Progenitor cell of endocrine pancreas (in vitro differentiated cells): Measurements from ENCODE around the gene STK38. TPM values are rescaled to one million over a fixed set of nuclear protein-coding genes. Genes with fewer than 3 reads are reported as not detected.

ENCODE experiments used
- DNase-seq: peaks from one replicate; pipeline ENCODE4 v3.0.0; 2021; ENCODE audit warnings: low spot score; ENCODE audit not compliant: unreplicated experiment
- H3K27ac Mint-ChIP-seq: 2 replicates; pipeline ENCODE4 v1.8.0; 2021; ENCODE audit warnings: mild to moderate bottlenecking, moderate library complexity, mixed read lengths
- H3K27me3 Mint-ChIP-seq: 2 replicates; pipeline ENCODE4 v1.8.0; 2021; ENCODE audit warnings: mixed read lengths
- H3K36me3 Mint-ChIP-seq: 2 replicates; pipeline ENCODE4 v1.8.0; 2022; ENCODE audit warnings: mixed read lengths; ENCODE audit not compliant: insufficient read depth
- H3K4me1 Mint-ChIP-seq: 2 replicates; pipeline ENCODE4 v1.8.0; 2021; ENCODE audit warnings: low read depth, mixed read lengths
- H3K4me3 Mint-ChIP-seq: 2 replicates; pipeline ENCODE4 v1.8.0; 2021; ENCODE audit warnings: low read depth, mild to moderate bottlenecking, moderate library complexity, mixed read lengths
- H3K9me3 Mint-ChIP-seq: 2 replicates; pipeline ENCODE4 v1.8.0; 2021; ENCODE audit warnings: low read depth, mixed read lengths
- total RNA-seq: library from RNA; stranded (reverse); gene quantifications from 2 replicates; pipeline ENCODE4 v1.2.1, GENCODE V29; 2021
- TF ChIP-seq, protein P1 (sequence below): fragments of 200-600 bp; sonication (generic); IDR thresholded peaks from one replicate; pipeline ENCODE4 v1.5.0; 2021; ENCODE audit warnings: antibody characterized with exemption, mild to moderate bottlenecking; ENCODE audit not compliant: unreplicated experiment

The STK38 gene
- total RNA-seq, 1 donor from 2014 or later, result 47.2 TPM

DNA sequence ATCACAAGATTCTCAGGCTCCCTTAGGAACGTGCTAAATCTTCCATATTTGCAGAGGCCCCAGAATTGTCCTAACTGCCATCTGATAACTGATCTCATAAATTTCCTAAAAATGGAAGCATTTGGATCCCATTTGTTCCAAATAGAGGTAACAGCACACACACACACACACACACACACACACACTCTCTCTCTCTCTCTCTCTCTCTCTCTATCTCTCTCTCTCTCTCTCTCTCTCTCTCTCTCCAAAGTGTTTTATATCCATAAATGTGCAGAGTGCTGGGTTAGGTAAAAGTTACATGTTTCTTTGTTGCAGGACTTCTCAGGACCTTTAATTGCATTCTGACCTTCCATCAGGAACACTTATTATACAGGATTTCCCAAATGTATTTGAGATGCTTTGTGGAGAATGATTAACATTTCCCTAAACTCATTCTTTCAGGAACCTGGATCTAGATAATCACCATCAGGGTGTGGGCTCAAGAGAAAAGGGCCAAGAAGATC is 8.5 kb upstream of the STK38 start:
- Mint-ChIP-seq H3K27ac (no peak overlapping the region), H3K4me1 (no peaks in the 10 kb centered on the region), H3K27me3 (peaks cover 5% of the 10 kb centered on the region), H3K9me3 (peaks cover 4% of the 10 kb centered on the region), H3K4me3 (no peak overlapping the region), H3K36me3 (no peaks in the 10 kb centered on the region)
- DNase-seq, result no peak
- TF ChIP-seq, protein P1, sequence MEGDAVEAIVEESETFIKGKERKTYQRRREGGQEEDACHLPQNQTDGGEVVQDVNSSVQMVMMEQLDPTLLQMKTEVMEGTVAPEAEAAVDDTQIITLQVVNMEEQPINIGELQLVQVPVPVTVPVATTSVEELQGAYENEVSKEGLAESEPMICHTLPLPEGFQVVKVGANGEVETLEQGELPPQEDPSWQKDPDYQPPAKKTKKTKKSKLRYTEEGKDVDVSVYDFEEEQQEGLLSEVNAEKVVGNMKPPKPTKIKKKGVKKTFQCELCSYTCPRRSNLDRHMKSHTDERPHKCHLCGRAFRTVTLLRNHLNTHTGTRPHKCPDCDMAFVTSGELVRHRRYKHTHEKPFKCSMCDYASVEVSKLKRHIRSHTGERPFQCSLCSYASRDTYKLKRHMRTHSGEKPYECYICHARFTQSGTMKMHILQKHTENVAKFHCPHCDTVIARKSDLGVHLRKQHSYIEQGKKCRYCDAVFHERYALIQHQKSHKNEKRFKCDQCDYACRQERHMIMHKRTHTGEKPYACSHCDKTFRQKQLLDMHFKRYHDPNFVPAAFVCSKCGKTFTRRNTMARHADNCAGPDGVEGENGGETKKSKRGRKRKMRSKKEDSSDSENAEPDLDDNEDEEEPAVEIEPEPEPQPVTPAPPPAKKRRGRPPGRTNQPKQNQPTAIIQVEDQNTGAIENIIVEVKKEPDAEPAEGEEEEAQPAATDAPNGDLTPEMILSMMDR, result no peak

DNA sequence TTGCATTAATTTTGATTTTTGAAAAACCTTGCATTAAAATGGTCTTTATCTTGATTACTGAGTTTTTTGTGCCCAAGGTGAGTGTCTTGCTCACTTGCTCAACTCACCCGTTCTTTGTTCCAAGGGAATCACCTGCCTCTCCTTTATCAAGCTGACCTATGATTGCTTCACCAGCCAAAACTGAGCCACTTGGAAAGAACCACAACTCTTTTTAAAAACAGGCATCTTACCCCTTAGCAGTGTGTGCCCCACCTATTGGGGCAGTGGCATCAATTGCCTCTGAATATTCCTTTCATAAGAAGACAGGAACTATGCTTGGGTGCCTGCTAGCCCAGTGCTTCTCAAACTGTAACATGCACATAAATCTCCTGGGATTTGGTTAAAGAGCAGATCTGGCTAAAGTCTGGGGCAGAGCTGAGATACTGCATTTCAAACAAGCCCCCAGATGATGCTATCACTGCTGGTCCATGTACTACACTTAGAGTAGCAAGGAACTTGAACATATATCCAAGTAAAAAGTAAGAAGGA is 3.3 kb upstream of the STK38 start:
- Mint-ChIP-seq H3K27me3 (no peaks in the 10 kb centered on the region), H3K27ac (no peak overlapping the region), H3K4me3 (no peak overlapping the region), H3K4me1 (peaks cover 13% of the 10 kb centered on the region), H3K9me3 (peaks cover 4% of the 10 kb centered on the region), H3K36me3 (no peaks in the 10 kb centered on the region)
- TF ChIP-seq, protein P1, result no peak
- no peak for DNase-seq

DNA sequence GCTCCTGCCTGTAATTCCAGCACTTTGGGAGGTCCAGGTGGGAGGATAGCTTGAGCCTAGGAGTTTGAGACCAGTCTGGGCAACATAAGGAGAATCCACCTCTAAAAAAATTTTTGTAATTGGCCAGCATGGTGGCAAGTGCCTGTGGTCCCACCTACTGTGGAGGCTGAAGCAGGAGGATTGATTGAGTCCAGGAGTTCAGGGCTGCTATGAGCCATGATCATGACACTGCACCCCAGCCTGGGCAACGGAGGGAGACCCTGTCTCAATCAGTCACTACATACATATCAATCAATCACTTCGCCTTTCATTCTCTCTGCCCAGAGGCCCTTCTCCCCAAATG is 1.1 kb upstream of the STK38 start:
- H3K9me3 Mint-ChIP-seq, result peaks cover 4% of the 10 kb centered on the region
- no peak overlapping the region for H3K4me3 Mint-ChIP-seq
- H3K4me1 Mint-ChIP-seq, result peaks cover 21% of the 10 kb centered on the region
- TF ChIP-seq, protein P1, result no peak
- H3K27me3 Mint-ChIP-seq, result no peaks in the 10 kb centered on the region
- H3K36me3 Mint-ChIP-seq, result peaks cover under 1% of the 10 kb centered on the region
- H3K27ac Mint-ChIP-seq, result no peak overlapping the region
- no peak for DNase-seq

DNA sequence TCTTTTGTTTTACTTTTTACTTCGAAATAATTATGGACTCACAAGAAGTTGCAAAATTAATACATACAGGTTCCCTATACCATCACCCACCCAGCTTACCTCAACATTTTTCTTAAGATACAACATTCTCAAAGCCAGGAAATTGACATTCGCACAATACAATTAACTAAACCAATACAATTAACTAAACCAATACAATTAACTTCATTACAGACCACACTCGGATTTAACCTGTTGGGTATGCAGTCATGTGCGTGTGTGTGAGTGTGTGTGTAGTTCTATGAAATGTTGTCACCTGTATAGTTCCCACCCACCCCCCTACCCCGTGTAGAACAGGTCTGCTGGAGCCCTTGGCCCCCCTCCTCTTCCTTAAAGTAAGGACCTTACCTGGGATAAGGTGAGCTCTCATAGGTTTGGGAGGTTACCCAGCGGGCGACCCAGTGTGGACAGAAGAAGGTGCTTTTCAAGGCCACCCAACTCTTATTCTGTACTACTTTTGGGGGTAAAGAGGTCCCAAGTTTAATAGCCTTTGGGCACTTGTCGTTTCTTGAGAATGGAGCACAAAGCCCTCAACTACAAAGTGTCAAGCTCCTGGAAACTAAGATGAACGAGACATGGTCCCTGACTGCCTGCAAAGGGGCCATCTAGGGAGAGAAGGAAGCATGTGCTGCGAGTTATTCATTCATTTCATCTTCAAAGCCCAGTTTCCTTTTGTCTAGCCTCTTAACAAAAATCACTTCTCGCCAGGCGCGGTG is 544 bp upstream of the STK38 start:
- Mint-ChIP-seq H3K9me3 (peaks cover 4% of the 10 kb centered on the region), H3K4me1 (peaks cover 21% of the 10 kb centered on the region), H3K36me3 (peaks cover 2% of the 10 kb centered on the region), H3K4me3 (peak overlapping the region; percentile 99), H3K27ac (peak overlapping the region; percentile 94), H3K27me3 (no peaks in the 10 kb centered on the region)
- TF ChIP-seq, protein P1, result no peak
- DNase-seq, result no peak

DNA sequence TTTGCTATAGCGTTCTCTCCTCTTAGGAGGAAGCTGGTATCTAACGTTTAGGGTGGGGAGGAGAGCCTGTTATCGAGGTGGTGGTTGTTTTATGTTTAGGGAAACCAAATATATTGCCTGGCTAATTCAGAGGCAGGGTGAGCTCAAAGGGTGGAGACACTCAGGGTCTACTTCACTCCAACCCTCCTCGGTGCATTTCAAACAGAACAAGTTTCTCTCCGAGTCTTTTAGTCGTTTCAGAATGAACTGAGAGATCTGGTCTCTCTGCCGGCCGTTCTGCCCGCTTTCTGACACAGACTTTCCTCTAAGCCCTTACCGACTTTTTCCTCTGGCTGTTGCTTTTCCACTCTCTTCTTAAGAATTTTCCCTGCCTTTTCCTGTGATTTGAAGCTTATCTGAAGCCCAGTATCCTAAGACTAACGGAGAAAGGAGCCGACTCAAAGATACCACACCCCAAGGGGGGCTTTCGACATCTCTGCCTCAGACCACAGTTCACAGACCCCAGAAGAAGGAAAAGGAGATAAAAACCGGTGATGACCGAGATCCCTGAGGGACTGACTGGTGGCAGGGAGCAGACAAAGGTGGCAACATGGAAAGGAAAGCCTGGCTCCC is 865 bp downstream of the STK38 start:
- peaks cover 2% of the 10 kb centered on the region for H3K36me3 Mint-ChIP-seq
- TF ChIP-seq, protein P1, result no peak
- no peaks in the 10 kb centered on the region for H3K9me3 Mint-ChIP-seq
- no peak for DNase-seq
- H3K27me3 Mint-ChIP-seq, result no peaks in the 10 kb centered on the region
- H3K4me3 Mint-ChIP-seq, result peak overlapping the region; percentile 99
- H3K4me1 Mint-ChIP-seq, result peaks cover 21% of the 10 kb centered on the region
- H3K27ac Mint-ChIP-seq, result peak overlapping the region; percentile 94
